MM.1S (cell line): ENCODE data around the gene NEDD8.

Source experiments
- DNase-seq: peaks from one replicate; pipeline ENCODE4 v3.0.0-alpha.2; 2015
- H2AFZ ChIP-seq: fragments of 300-600 bp; sonication (generic); 2 replicates; pipeline ENCODE4 v1.6.0; 2016; ENCODE audit warnings: antibody characterized with exemption, low read length
- H3F3A ChIP-seq: fragments of 300-600 bp; sonication (generic); 2 replicates; pipeline ENCODE4 v1.6.1; 2016; ENCODE audit warnings: mild to moderate bottlenecking, antibody characterized with exemption, low read length, moderate library complexity, mixed read lengths; ENCODE audit not compliant: insufficient read depth
- H3K27ac ChIP-seq: fragments of 300-600 bp; sonication (generic); 2 replicates; pipeline ENCODE4 v1.5.1; 2016; ENCODE audit warnings: mild to moderate bottlenecking, low read length
- H3K27me3 ChIP-seq: fragments of 300-600 bp; sonication (generic); replicated peaks from 2 replicates; pipeline ENCODE4 v1.6.0; 2016; ENCODE audit warnings: low read length; ENCODE audit not compliant: insufficient read depth
- H3K36me3 ChIP-seq: fragments of 300-600 bp; sonication (generic); replicated peaks from 2 replicates; pipeline ENCODE4 v1.6.1; 2016; ENCODE audit warnings: mild to moderate bottlenecking, low read length, mixed read lengths; ENCODE audit not compliant: insufficient read depth
- H3K4me1 ChIP-seq: fragments of 300-600 bp; sonication (generic); 2 replicates; pipeline ENCODE4 v1.6.1; 2016; ENCODE audit warnings: low read length, mixed read lengths
- H3K4me2 ChIP-seq: fragments of 300-600 bp; sonication (generic); 2 replicates; pipeline ENCODE4 v1.6.0; 2016; ENCODE audit warnings: low read depth, low read length
- H3K4me3 ChIP-seq: fragments of 300-600 bp; sonication (generic); 2 replicates; pipeline ENCODE4 v1.5.1; 2016; ENCODE audit warnings: low read length, mixed read lengths
- H3K79me2 ChIP-seq: fragments of 300-600 bp; sonication (generic); 2 replicates; pipeline ENCODE4 v1.6.1; 2016; ENCODE audit warnings: mixed run types, low read length, mixed read lengths
- H3K9ac ChIP-seq: fragments of 300-600 bp; sonication (generic); 2 replicates; pipeline ENCODE4 v1.6.1; 2016; ENCODE audit warnings: low read length, mixed read lengths
- H3K9me2 ChIP-seq: fragments of 300-600 bp; sonication (generic); replicated peaks from 2 replicates; pipeline ENCODE4 v1.6.1; 2016; ENCODE audit warnings: mild to moderate bottlenecking, low read length, mixed read lengths; ENCODE audit not compliant: insufficient read depth
- H3K9me3 ChIP-seq: fragments of 300-600 bp; sonication (generic); replicated peaks from 2 replicates; pipeline ENCODE4 v1.6.1; 2016; ENCODE audit warnings: mild to moderate bottlenecking, low read length, mixed read lengths; ENCODE audit not compliant: insufficient read depth
- H4K20me1 ChIP-seq: fragments of 300-600 bp; sonication (generic); 2 replicates; pipeline ENCODE4 v1.6.1; 2016; ENCODE audit warnings: mild to moderate bottlenecking, low read length, moderate library complexity, mixed read lengths; ENCODE audit not compliant: insufficient read depth
- EZH2 ChIP-seq: fragments of 300-600 bp; sonication (generic); optimal IDR thresholded peaks from 2 replicates; pipeline ENCODE3; 2017; ENCODE audit warnings: low read depth, mild to moderate bottlenecking, antibody characterized with exemption, low read length, mixed read lengths
- EZH2phosphoT487 ChIP-seq: fragments of 300-600 bp; sonication (generic); IDR thresholded peaks from 2 replicates; pipeline ENCODE4 v1.6.1; 2018; ENCODE audit warnings: antibody characterized with exemption, low read length
- TF ChIP-seq, protein P1 (sequence below): fragments of 300-600 bp; sonication (generic); IDR thresholded peaks from 2 replicates; pipeline ENCODE4 v1.5.1; 2016; ENCODE audit warnings: antibody characterized with exemption, low read length, mixed read lengths

Gene NEDD8

DNA sequence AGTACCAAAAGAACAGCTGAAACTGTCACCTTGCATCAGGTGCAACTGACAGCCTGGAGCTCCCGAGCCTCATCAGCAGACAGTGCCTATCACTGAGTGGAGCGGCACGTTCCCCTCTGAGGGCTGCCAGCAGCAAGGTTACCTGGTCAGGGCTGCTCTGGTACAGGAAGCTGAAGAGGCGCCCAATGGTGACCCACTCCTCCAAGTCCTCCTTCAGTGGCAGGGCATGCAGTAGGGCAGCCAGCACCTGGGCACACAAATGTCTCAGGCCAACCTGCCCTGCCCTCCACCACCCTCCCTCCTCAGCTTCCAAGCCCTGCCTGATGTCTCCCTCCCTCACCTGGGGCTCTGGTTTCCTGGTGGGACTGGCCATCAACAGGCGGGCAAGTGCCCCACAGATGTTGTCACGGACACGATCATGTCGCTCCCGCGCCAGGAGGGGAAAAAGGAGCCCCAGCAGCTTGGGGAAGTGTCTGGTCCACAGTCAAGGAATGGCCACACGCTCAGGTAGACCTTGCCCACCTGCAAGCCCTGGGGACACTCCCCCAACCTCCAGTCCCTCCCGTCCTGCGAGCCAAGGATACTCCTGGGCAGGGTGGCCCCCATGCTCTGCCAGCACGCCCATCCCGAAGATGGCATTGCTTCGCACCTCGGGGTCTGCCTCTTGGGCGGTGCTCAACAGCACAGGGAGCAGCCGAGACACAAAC is 50.6 kb downstream of the NEDD8 start:
- DNase-seq = no peak
- no peaks in the 10 kb centered on the region for H4K20me1 ChIP-seq
- no peaks in the 10 kb centered on the region for H3K36me3 ChIP-seq
- no peak overlapping the region for H3K9ac ChIP-seq
- no peaks in the 10 kb centered on the region for H3K79me2 ChIP-seq
- H3K4me2 ChIP-seq = no peak overlapping the region
- no peak overlapping the region for H2AFZ ChIP-seq
- H3F3A ChIP-seq = no peaks in the 10 kb centered on the region
- no peak overlapping the region for H3K4me3 ChIP-seq
- H3K4me1 ChIP-seq = no peaks in the 10 kb centered on the region
- H3K27ac ChIP-seq = no peak overlapping the region
- H3K27me3 ChIP-seq = no peaks in the 10 kb centered on the region
- no peak for TF ChIP-seq EZH2phosphoT487
- no peak for TF ChIP-seq EZH2
- TF ChIP-seq, protein P1, sequence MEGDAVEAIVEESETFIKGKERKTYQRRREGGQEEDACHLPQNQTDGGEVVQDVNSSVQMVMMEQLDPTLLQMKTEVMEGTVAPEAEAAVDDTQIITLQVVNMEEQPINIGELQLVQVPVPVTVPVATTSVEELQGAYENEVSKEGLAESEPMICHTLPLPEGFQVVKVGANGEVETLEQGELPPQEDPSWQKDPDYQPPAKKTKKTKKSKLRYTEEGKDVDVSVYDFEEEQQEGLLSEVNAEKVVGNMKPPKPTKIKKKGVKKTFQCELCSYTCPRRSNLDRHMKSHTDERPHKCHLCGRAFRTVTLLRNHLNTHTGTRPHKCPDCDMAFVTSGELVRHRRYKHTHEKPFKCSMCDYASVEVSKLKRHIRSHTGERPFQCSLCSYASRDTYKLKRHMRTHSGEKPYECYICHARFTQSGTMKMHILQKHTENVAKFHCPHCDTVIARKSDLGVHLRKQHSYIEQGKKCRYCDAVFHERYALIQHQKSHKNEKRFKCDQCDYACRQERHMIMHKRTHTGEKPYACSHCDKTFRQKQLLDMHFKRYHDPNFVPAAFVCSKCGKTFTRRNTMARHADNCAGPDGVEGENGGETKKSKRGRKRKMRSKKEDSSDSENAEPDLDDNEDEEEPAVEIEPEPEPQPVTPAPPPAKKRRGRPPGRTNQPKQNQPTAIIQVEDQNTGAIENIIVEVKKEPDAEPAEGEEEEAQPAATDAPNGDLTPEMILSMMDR = no peak
- no peaks in the 10 kb centered on the region for H3K9me3 ChIP-seq
- no peaks in the 10 kb centered on the region for H3K9me2 ChIP-seq

DNA sequence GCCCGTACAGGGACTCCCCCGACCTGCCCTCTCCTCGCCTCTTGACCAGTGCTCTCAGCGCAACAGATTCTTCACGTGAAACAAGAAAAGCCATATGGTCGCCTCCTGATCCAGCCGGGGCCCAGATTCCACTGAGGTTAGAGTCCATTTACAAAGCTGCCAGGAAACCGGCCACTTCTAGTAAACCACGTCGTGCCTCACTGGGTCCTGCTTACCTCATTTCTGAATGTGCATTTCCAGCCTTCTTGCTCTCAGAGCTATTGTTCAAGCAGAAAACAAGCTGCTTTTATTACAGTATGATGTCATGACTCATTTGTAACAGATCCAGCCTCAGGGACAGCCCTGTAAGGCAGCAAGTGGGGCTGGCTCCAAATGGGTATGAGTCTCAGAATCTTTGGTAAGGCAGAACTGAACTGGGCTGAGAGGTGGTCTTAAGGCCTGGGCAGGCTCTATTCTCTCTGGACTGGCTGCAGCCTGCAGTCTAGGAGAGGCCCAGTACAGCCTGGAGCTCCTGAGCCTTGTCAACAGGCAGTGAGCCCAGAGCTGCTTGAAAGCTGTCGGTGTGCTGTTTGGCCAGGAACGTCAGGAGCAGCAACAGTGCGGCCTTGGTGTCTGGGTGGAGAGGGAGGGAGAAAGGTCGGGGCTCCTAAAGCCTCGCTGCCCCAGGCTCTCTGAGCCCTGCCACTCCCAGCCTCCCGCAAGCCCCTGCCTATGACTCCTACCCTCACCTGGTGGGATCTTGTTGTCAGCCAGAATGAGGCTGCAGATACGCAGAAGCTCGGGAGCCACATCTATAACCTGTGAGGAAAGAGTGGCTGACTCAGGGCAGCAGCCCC is 52.0 kb downstream of the NEDD8 start:
- no peak for DNase-seq
- no peaks in the 10 kb centered on the region for H3K9me2 ChIP-seq
- H4K20me1 ChIP-seq = no peaks in the 10 kb centered on the region
- H3K4me2 ChIP-seq = no peak overlapping the region
- no peaks in the 10 kb centered on the region for H3K79me2 ChIP-seq
- no peak overlapping the region for H3K9ac ChIP-seq
- no peak overlapping the region for H2AFZ ChIP-seq
- H3K27me3 ChIP-seq = no peaks in the 10 kb centered on the region
- no peaks in the 10 kb centered on the region for H3F3A ChIP-seq
- no peak overlapping the region for H3K4me3 ChIP-seq
- H3K9me3 ChIP-seq = no peaks in the 10 kb centered on the region
- no peaks in the 10 kb centered on the region for H3K4me1 ChIP-seq
- no peaks in the 10 kb centered on the region for H3K36me3 ChIP-seq
- TF ChIP-seq EZH2 (no peak), EZH2phosphoT487 (no peak)
- TF ChIP-seq, protein P1 = no peak
- H3K27ac ChIP-seq = no peak overlapping the region

GRCh38 chr14:24179294-24179960 is 52.7 kb downstream of the NEDD8 start:
- Histone ChIP-seq H3K9ac (no peak overlapping the region), H3K36me3 (no peaks in the 10 kb centered on the region), H3K4me1 (no peaks in the 10 kb centered on the region), H3K27ac (no peak overlapping the region), H4K20me1 (no peaks in the 10 kb centered on the region), H3K9me2 (no peaks in the 10 kb centered on the region), H3K27me3 (no peaks in the 10 kb centered on the region), H3F3A (no peaks in the 10 kb centered on the region), H3K9me3 (no peaks in the 10 kb centered on the region), H2AFZ (no peak overlapping the region), H3K4me2 (no peak overlapping the region), H3K4me3 (no peak overlapping the region), H3K79me2 (no peaks in the 10 kb centered on the region)
- no peak for DNase-seq
- TF ChIP-seq, protein P1 = no peak
- no peak for TF ChIP-seq EZH2
- no peak for TF ChIP-seq EZH2phosphoT487
